HCT116 (cell line): ENCODE data around the gene PATL1. TPM values are rescaled to one million over a fixed set of nuclear protein-coding genes. Genes with fewer than 3 reads are reported as not detected.

Experiments
- ATAC-seq: fragments of 200-7000 bp; cut with Tn5 transposase; 2 replicates; pipeline ENCODE4 v1.9.1; 2020; ENCODE audit warnings: mild to moderate bottlenecking, moderate library complexity
- BruUV-seq: library from RNA; stranded (reverse); fragments of 400-500 nt; replicated peaks from 2 replicates; lab custom pipeline; 2021; lab: Mats Ljungman, UMichigan
- CTCF ChIA-PET: fragments of 300-600 bp; sonication (Branson Sonifier 250); formaldehyde crosslinking; loops from one replicate; lab custom pipeline; 2021; ENCODE audit warnings: antibody characterized with exemption; lab: Charles Lee
- POLR2A ChIA-PET: fragments of 300-600, 350-600 bp; sonication (Branson Sonifier 250); formaldehyde crosslinking; loops from one replicate; lab custom pipeline; 2021; ENCODE audit warnings: antibody characterized with exemption; lab: Charles Lee
- RAD21 ChIA-PET, 2 experiments: fragments of 300-600 bp; sonication (Branson Sonifier 250); formaldehyde crosslinking; loops; one replicate each; lab custom pipeline; 2023; ENCODE audit warnings: low total read pairs in 2 of 2; ENCODE audit not compliant: uncharacterized antibody in 2 of 2, unreplicated experiment in 2 of 2, low non-redundant PET in 1 of 2; lab: Charles Lee
- DNase-seq: peaks from one replicate; pipeline ENCODE4 v3.0.0-alpha.2; 2010; ENCODE audit warnings: low read depth, low spot score
- H2AFZ ChIP-seq: fragments of 200-600 bp; shearing (Covaris generic), sonication (generic); 2 replicates; pipeline ENCODE4 v1.6.1; 2017; ENCODE audit warnings: low read depth, mixed run types, mixed read lengths, antibody characterized with exemption, low read length; ENCODE audit not compliant: poor library complexity, severe bottlenecking
- H3K27ac ChIP-seq: 2 replicates; pipeline ENCODE4 v1.5.1; 2012; ENCODE audit warnings: low read depth, low read length
- H3K27me3 ChIP-seq: fragments of 200-600 bp; sonication (generic); 2 replicates; pipeline ENCODE4 v1.6.1; 2016; ENCODE audit warnings: mixed run types, low read length, mixed read lengths; ENCODE audit not compliant: insufficient read depth
- H3K36me3 ChIP-seq, 2 experiments: fragments of 200-500 bp in 1 of 2; fragments of 200-600 bp in 1 of 2; sonication (Bioruptor generic) in 1 of 2; sonication (generic) in 1 of 2; 2 replicates each; pipeline versions ENCODE4 v1.5.1 to v1.6.1; 2014 to 2016; ENCODE audit warnings: low read length in 2 of 2, inconsistent platforms in 1 of 2, mixed read lengths in 1 of 2, mixed run types in 1 of 2; ENCODE audit not compliant: insufficient read depth in 2 of 2, control insufficient read depth in 1 of 2
- H3K4me1 ChIP-seq, 2 experiments: fragments of 200-600 bp in 1 of 2; sonication (generic) in 1 of 2; 2 replicates each; pipeline versions ENCODE4 v1.5.1 to v1.6.1; 2012 to 2017; ENCODE audit warnings: low read length in 2 of 2, inconsistent platforms in 1 of 2, mild to moderate bottlenecking in 1 of 2, mixed read lengths in 1 of 2, mixed run types in 1 of 2, moderate library complexity in 1 of 2; ENCODE audit not compliant: insufficient read depth in 2 of 2, control insufficient read depth in 1 of 2
- H3K4me2 ChIP-seq: fragments of 200-600 bp; sonication (generic); 2 replicates; pipeline ENCODE4 v1.6.1; 2017; ENCODE audit warnings: mixed run types, low read length, mixed read lengths
- H3K4me3 ChIP-seq, 2 experiments: fragments of 200-600 bp in 1 of 2; sonication (generic) in 1 of 2; replicated peaks in 1 of 2; 2 replicates each; pipeline ENCODE4 v1.5.1; 2011 to 2016; ENCODE audit warnings: low read length in 2 of 2, control low read depth in 1 of 2, low read depth in 1 of 2, mild to moderate bottlenecking in 1 of 2, mixed read lengths in 1 of 2, mixed run types in 1 of 2
- H3K79me2 ChIP-seq: fragments of 200-600 bp; sonication (generic); 2 replicates; pipeline ENCODE4 v1.6.1; 2017; ENCODE audit warnings: mild to moderate bottlenecking, mixed run types, low read length, moderate library complexity, mixed read lengths; ENCODE audit not compliant: insufficient read depth
- H3K9ac ChIP-seq: fragments of 200-600 bp; sonication (generic); 2 replicates; pipeline ENCODE4 v1.6.1; 2016; ENCODE audit warnings: low read length, mixed read lengths
- H3K9me2 ChIP-seq: fragments of 200-600 bp; sonication (generic), shearing (Covaris generic); 2 replicates; pipeline ENCODE4 v1.6.1; 2017; ENCODE audit warnings: mixed run types, mild to moderate bottlenecking, moderate library complexity; ENCODE audit not compliant: insufficient read depth
- H3K9me3 ChIP-seq, 2 experiments: fragments of 200-500 bp in 1 of 2; fragments of 200-600 bp in 1 of 2; sonication (Bioruptor generic) in 1 of 2; sonication (generic) in 1 of 2; 2 replicates each; pipeline ENCODE4 v1.6.1; 2014 to 2017; ENCODE audit warnings: low read length in 2 of 2, mixed read lengths in 2 of 2, inconsistent platforms in 1 of 2, low read depth in 1 of 2, mild to moderate bottlenecking in 1 of 2, mixed run types in 1 of 2, moderate library complexity in 1 of 2; ENCODE audit not compliant: control insufficient read depth in 1 of 2, insufficient read depth in 1 of 2
- H4K20me1 ChIP-seq: fragments of 200-600 bp; sonication (generic), shearing (Covaris generic); 2 replicates; pipeline ENCODE4 v1.6.1; 2017; ENCODE audit warnings: mixed run types, mild to moderate bottlenecking, moderate library complexity; ENCODE audit not compliant: insufficient read depth
- CBX3 ChIP-seq: IDR thresholded peaks from 2 replicates; pipeline ENCODE4 v1.6.1; 2012; ENCODE audit warnings: low read depth
- CEBPB ChIP-seq: IDR thresholded peaks from 2 replicates; pipeline ENCODE4 v1.6.1; 2012; ENCODE audit warnings: low read depth
- EGR1 ChIP-seq: IDR thresholded peaks from 2 replicates; pipeline ENCODE4 v1.6.1; 2012; ENCODE audit warnings: low read depth
- ELF1 ChIP-seq: IDR thresholded peaks from 2 replicates; pipeline ENCODE4 v1.6.1; 2012; ENCODE audit warnings: low read depth, borderline replicate concordance
- EZH2phosphoT487 ChIP-seq: fragments of 200-600 bp; IDR thresholded peaks from 2 replicates; pipeline ENCODE4 v1.6.1; 2018; ENCODE audit warnings: antibody characterized with exemption, borderline replicate concordance
- REST ChIP-seq: IDR thresholded peaks from 2 replicates; pipeline ENCODE4 v1.6.1; 2012; ENCODE audit warnings: low read depth
- YY1 ChIP-seq: IDR thresholded peaks from 2 replicates; pipeline ENCODE4 v1.6.1; 2011; ENCODE audit warnings: low read length, low read depth, moderate library complexity, mild to moderate bottlenecking; ENCODE audit not compliant: insufficient replicate concordance; ENCODE audit errors: extremely low read depth
- ZFX ChIP-seq: fragments of 450-650 bp; IDR thresholded peaks from 2 replicates; pipeline ENCODE4 v1.6.1; 2017
- ZNF274 ChIP-seq: fragments of 200-500 bp; sonication (Bioruptor generic); IDR thresholded peaks from 2 replicates; pipeline ENCODE4 v1.6.1; 2014; ENCODE audit warnings: mild to moderate bottlenecking, low read depth, low read length, inconsistent platforms
- intact Hi-C: fragments of 100-400 bp; cut with micrococcal nuclease; formaldehyde crosslinking; loops from 2 replicates; pipeline ENCODE4 v1.10.0; 2022
- total RNA-seq: library from RNA; stranded (reverse); gene quantifications from one replicate; pipeline ENCODE4 v1.2.1, GENCODE V29; 2021; ENCODE audit not compliant: unreplicated experiment

PATL1 gene
- total RNA-seq, 1 experiment from 2014 or later = 37.6 TPM

GRCh38 chr11:59602432-59602831 is 66.4 kb downstream of the PATL1 start:
- RAD21 ChIA-PET = no interaction called here
- H3K36me3 ChIP-seq = peaks cover 51 to 67% of the 10 kb centered on the region in 2 experiments
- peaks cover 29% of the 10 kb centered on the region for H3K79me2 ChIP-seq
- intact Hi-C loops = loop anchor here (5.0 kb wide), 1 partner anchor 50 kb away; no protein-coding TSS in a partner anchor
- H3K27ac ChIP-seq = no peak overlapping the region
- no peaks in the 10 kb centered on the region for H3K9me3 ChIP-seq
- no peak overlapping the region for H3K9ac ChIP-seq
- no peak overlapping the region for H3K4me3 ChIP-seq
- no peak overlapping the region for H3K4me2 ChIP-seq
- H3K4me1 ChIP-seq = no peaks in the 10 kb centered on the region
- H2AFZ ChIP-seq = no peak overlapping the region
- ATAC-seq = no peak
- TF ChIP-seq ZNF274 = no peak
- no peak for TF ChIP-seq REST
- no peak for TF ChIP-seq ELF1
- TF ChIP-seq EGR1 = no peak
- no peak for TF ChIP-seq YY1
- TF ChIP-seq ZFX = no peak
- TF ChIP-seq CEBPB = no peak
- TF ChIP-seq EZH2phosphoT487 = no peak
- no peak for TF ChIP-seq CBX3
- TF ChIP-seq, all 23 proteins: peak for 0
- H4K20me1 ChIP-seq = 0 out of 2 replicates have a peak, but pooled peaks cover 6% of the 10 kb centered on the region
- H3K27me3 ChIP-seq = no peaks in the 10 kb centered on the region
- no TSS peak for BruUV-seq
- ChIA-PET POLR2A (no interaction called here), CTCF (no interaction called here)
- DNase-seq = no peak
- no peaks in the 10 kb centered on the region for H3K9me2 ChIP-seq
